ENCODE measurements around the gene CCN6.

CCN6 gene

GRCh38 chr6:112117554-112117953 is 63.6 kb downstream of the CCN6 start:
- no peak for DNase-seq (ENCODE audit: low read depth)

DNA sequence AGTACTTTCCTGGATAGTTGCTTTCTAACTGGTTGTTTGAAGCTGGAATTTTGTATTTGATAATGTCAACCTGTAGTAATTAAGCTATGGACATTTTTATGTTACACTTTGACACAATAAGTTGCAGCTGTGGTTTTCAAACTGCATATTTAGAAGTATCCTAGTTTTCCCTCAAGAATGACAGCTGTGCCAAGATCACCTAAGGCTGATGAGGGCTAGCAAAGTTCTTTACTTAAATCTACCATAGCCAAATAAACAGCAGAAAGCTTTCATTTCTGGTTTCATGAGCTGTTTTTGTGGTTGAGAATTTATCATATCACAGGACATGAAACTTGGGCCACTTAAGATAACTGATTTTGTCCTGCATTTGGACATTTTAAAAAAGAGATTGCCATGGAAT is 64.1 kb downstream of the CCN6 start:
- DNase-seq (ENCODE audit: low read depth) = no peak
